AG10803 (cell line): Measurements from ENCODE around the gene SPINT1.

ENCODE experiments used
- DNase-seq: peaks from one replicate; pipeline ENCODE4 v3.0.0; 2010; ENCODE audit warnings: low read depth
- H3K4me3 ChIP-seq: 2 replicates; pipeline ENCODE4 v1.5.1; 2011; ENCODE audit warnings: mild to moderate bottlenecking, low read length, control low read depth
- CTCF ChIP-seq: conservative IDR thresholded peaks from 2 replicates; pipeline ENCODE4 v1.5.1; 2011; ENCODE audit warnings: mild to moderate bottlenecking, low read length, control low read depth, inconsistent platforms

Gene SPINT1

GRCh38 chr15:40878785-40879184 is 34.9 kb downstream of the SPINT1 start:
- no peak overlapping the region for H3K4me3 ChIP-seq
- no peak for DNase-seq
- no peak for TF ChIP-seq CTCF

GRCh38 chr15:40879609-40880008 is 35.8 kb downstream of the SPINT1 start:
- H3K4me3 ChIP-seq = no peak overlapping the region
- no peak for DNase-seq
- no peak for TF ChIP-seq CTCF

DNA sequence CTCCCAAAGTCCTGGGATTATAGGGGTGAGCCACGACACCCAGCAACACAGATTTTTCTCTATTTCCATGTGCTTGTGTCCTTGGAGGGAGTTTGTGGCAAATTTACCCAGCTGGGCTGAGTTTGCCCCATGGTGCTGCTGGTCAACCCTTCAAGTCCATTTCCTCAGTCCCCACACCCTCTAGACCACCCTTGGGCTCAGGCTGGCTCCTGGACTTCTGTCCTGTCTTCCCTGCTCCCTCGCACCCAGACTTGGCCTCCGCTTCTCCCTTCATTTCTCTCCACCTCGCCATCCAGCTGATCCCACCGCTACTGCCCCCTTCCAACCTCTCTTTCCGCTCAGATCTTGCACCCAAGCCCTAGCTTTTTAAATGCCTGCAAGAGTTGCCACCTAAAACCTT is 37.5 kb downstream of the SPINT1 start:
- no peak for TF ChIP-seq CTCF
- no peak overlapping the region for H3K4me3 ChIP-seq
- no peak for DNase-seq

DNA sequence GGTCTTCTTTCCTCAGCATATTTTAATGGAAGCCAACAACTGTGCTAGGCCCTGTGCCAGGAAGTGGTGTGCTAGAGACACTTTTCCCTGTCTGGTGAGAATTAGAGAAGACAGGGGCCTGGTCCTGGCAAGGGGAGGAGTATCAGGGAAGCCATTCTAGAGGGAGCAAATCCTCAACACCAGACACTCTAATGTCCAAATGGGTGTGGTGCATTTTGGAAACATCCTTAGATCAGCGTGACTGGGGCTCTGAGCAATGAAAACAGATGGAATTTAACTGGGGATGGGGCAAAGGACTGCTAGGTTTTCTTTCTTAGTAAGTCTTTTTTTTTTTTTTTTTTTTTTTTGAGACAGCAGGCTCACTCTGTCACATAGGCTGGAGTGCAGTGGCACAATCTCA is 42.7 kb downstream of the SPINT1 start:
- TF ChIP-seq CTCF = no peak
- no peak overlapping the region for H3K4me3 ChIP-seq
- DNase-seq = no peak

DNA sequence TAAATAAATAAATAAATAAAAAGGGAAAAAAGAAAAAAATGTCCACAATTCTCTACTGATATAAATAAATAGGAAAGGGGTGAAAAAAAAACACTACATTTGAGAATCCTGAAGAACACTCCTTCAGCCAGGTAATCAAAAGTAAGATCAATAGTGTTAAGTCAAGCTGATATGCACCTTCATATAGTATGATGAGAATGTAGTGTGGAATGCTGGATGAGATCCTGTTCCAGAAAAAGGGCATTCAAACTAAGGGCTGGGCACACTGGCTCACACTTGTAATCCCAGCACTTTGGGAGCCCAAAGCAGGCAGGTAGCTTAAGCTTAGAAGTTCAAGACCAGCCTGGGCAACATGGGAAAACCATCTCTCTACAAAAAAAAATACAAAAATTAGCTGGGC is 45.3 kb downstream of the SPINT1 start:
- H3K4me3 ChIP-seq = no peak overlapping the region
- TF ChIP-seq CTCF = no peak
- no peak for DNase-seq

DNA sequence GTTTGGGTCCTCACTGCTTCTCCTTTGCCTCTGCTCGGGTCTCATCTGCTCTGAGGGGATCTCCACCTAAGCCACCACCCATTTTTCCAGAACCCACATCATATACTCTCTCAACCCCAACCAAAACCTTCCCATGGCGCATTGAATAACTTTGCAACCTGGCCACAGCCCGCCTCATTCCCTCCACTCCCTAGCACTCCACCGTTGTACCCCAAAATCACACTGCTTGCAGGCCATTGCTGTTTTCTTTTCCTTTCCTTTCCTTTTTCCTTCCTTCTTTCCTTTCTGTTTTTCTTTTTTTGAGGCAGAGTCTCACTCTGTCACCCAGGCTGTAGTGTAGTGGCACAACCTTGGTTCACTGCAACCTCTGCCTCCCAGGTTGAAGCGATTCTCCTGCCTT is 47.3 kb downstream of the SPINT1 start:
- TF ChIP-seq CTCF = no peak
- DNase-seq = no peak
- no peak overlapping the region for H3K4me3 ChIP-seq

DNA sequence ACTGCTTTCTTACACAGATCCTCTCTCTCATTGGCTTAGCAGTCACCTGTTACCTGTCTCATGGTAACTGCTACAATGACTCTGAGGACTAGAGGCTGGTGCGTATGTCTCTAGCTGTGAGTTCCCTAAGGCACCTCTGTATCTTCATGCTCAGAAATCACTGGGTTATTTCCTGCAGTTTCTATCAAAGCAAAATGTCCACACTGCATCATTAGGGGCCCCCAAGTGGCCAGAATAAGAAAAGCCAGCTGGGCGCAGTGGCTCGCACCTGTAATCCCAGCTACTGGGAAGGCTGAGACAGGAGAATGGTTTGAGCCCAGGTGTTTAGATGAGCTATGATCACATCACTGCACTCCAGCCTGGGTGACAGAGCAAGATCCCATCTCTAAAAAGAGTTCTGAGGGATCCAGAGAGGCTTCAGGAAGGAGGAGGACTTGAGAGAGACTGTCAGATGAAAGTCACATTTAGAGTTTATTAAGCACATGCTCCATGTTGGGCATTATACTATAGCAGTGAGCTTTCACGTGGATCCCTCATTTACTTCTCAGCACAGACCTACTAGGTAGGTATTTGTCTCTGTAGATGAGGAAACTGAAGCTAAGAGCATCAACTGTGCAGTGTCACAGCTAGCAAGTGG is 48.1 kb downstream of the SPINT1 start:
- H3K4me3 ChIP-seq = no peak overlapping the region
- DNase-seq = no peak
- TF ChIP-seq CTCF = peak; percentile 74
